ENCODE measurements around the gene TMTC1. TPM values are rescaled to one million over a fixed set of nuclear protein-coding genes. Genes with fewer than 3 reads are reported as not detected.

Gene TMTC1
- total RNA-seq, 2 donors from 2014 or later = 3.3 to 6.3 TPM

DNA sequence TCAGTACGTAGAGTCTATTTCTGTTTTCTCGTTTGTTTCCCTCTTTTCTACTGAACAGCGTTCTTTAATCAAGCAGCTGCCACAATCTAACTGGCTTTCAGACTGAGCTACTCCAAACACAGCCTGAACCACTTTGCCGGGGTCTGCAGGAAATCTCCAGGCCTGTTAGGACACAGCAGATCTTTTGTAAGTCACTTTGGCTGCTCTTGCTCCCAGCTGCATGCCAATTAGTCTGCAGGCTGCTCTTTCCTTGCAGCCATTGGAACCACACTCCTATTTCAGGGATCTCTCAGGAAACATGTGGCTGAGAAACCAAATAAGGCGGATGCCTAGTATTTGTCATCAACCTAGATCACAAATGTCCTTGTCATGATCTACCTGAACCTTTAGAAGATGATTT is 73.6 kb downstream of the TMTC1 start:
- Histone ChIP-seq H3K27ac (no peak overlapping the region), H3K27me3 (no peaks in the 10 kb centered on the region), H3K4me3 (no peak overlapping the region), H3K4me1 (no peaks in the 10 kb centered on the region), H3K36me3 (no peaks in the 10 kb centered on the region), H3K9me3 (no peaks in the 10 kb centered on the region), H3K9ac (ENCODE audit: low read depth in 2 of 2, low read length in 2 of 2) (no peak overlapping the region)
- intact Hi-C loops (cut with DNase I) = no loop called here
- no peak for DNase-seq
- no peak for TF ChIP-seq CTCF (IDR thresholded peaks at IDR 0.05)

DNA sequence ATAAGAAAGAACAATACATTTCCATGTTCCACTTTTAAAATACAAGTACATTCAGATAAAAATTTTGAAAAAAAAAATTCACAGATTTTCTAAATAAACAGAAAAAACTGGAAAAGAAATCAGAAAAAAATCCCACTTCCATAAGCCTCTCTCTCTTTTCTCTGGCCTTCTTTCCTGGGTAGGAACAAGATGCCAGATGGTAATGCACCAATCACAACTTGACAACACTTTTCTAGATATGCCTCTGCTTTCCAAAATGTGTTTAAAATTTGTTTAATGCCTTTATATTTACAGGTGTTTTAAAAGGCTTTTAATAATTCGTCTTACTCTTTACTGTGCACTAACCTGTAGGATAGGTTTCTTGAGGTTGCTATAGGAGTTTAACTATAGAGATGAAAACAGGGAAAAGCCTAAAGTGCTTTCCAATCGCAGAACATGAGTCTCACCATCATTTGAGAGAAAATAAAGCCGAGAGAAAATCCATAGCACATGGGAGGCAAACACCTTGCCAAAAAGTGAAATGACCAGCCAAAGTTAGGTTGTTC is 74.2 kb downstream of the TMTC1 start:
- H3K9me3 ChIP-seq = no peaks in the 10 kb centered on the region
- no peak overlapping the region for H3K4me3 ChIP-seq
- no peak for TF ChIP-seq CTCF (IDR thresholded peaks at IDR 0.05)
- H3K4me1 ChIP-seq = no peaks in the 10 kb centered on the region
- no peaks in the 10 kb centered on the region for H3K27me3 ChIP-seq
- DNase-seq = no peak
- intact Hi-C loops (cut with DNase I) = no loop called here
- no peaks in the 10 kb centered on the region for H3K36me3 ChIP-seq
- no peak overlapping the region for H3K9ac ChIP-seq (ENCODE audit: low read depth in 2 of 2, low read length in 2 of 2)
- no peak overlapping the region for H3K27ac ChIP-seq

GRCh38 chr12:29709054-29709453 is 74.7 kb downstream of the TMTC1 start:
- DNase-seq = no peak
- intact Hi-C loops (cut with DNase I) = no loop called here
- no peaks in the 10 kb centered on the region for H3K36me3 ChIP-seq
- H3K4me1 ChIP-seq = no peaks in the 10 kb centered on the region
- no peaks in the 10 kb centered on the region for H3K9me3 ChIP-seq
- H3K27ac ChIP-seq = no peak overlapping the region
- no peak overlapping the region for H3K4me3 ChIP-seq
- no peak for TF ChIP-seq CTCF (IDR thresholded peaks at IDR 0.05)
- H3K27me3 ChIP-seq = no peaks in the 10 kb centered on the region
- H3K9ac ChIP-seq (ENCODE audit: low read depth in 2 of 2, low read length in 2 of 2) = no peak overlapping the region

DNA sequence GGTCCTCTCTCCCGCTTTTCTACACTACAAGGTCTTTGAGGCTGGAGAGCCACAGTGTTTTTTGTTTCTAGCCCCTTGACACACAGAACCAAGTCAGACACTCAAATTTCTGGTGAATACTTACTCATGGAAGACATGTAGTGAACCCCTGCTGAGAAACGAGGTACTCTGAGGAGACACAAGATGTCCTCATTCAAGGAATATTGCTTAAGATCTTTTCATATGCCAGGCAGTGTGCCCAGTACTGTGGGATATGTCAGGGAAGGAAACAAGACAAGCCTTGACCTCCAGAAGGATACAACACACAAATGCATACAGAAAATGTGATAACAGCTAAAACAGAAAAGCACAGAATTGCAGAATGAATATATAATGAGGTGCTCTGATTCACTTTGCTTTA is 75.9 kb downstream of the TMTC1 start:
- Histone ChIP-seq H3K4me1 (no peaks in the 10 kb centered on the region), H3K4me3 (no peak overlapping the region), H3K9me3 (no peaks in the 10 kb centered on the region), H3K36me3 (no peaks in the 10 kb centered on the region), H3K9ac (ENCODE audit: low read depth in 2 of 2, low read length in 2 of 2) (no peak overlapping the region), H3K27me3 (no peaks in the 10 kb centered on the region), H3K27ac (no peak overlapping the region)
- TF ChIP-seq CTCF (IDR thresholded peaks at IDR 0.05) = no peak
- intact Hi-C loops (cut with DNase I) = no loop called here
- no peak for DNase-seq

- Histone ChIP-seq H3K9me3 (no peaks in the 10 kb centered on the region), H3K36me3 (no peaks in the 10 kb centered on the region), H3K4me1 (no peaks in the 10 kb centered on the region), H3K4me3 (no peak overlapping the region), H3K27me3 (no peaks in the 10 kb centered on the region), H3K27ac (no peak overlapping the region), H3K9ac (ENCODE audit: low read depth in 2 of 2, low read length in 2 of 2) (no peak overlapping the region)
- no peak for DNase-seq
- intact Hi-C loops (cut with DNase I) = no loop called here
- no peak for TF ChIP-seq CTCF (IDR thresholded peaks at IDR 0.05)
Observed at GRCh38 chr12:29706311-29706710, 77.4 kb downstream of the TMTC1 start.
